SH-SY5Y (cell line): ENCODE measurements around the gene TOR1B.

Source experiments
- GATA2 ChIP-seq: IDR thresholded peaks from 2 replicates; pipeline ENCODE4 v1.6.1; 2011; ENCODE audit warnings: mild to moderate bottlenecking, low read depth, low read length
- GATA3 ChIP-seq: IDR thresholded peaks from 2 replicates; pipeline ENCODE4 v1.6.1; 2011; ENCODE audit warnings: low read depth, mild to moderate bottlenecking, low read length, moderate library complexity

DNA sequence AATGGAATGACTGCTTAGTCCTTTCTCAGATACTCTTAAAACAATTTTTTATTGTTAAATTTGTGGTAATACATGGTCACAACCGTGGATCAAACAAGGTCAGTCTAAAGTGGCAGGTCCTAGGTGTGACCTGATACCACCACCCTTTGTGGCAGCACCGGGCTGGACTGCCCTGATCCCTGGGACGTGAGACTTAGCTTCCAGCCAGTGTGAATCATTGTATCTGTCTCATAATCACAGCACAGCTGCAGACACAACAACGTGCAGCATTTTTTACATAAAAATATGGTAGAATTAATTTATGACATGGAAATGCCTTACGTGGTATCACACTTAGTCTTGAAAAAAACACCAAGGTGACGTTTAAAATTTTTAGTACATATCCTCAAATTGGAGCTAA is 7.8 kb downstream of the TOR1B start:
- TF ChIP-seq GATA2 (no peak), GATA3 (no peak)
